Activated CD4-positive, CD25-positive, alpha-beta regulatory T cell treated with anti-CD3 and anti-CD28 coated beads, Interleukin-2, amount 50 U/mL, for 72 hours (primary cell): ENCODE results near the gene MOK.
A peak's percentile ranks its signal among the peaks of the same experiment; 100 is the strongest.
"Not testable (repeated sequence)": the region's sequence is repeated elsewhere in the genome, so short reads cannot be mapped to it uniquely, and the experiment has no call there.

Experiments
- DNase-seq: peaks from one replicate; pipeline ENCODE4 v3.0.0; 2021

The MOK gene

GRCh38 chr14:102240481-102240880, 64.5 kb downstream of the MOK start:
- not testable (repeated sequence) for DNase-seq

GRCh38 chr14:102239231-102239630, 65.7 kb downstream of the MOK start:
- no peak for DNase-seq

GRCh38 chr14:102238766-102239165, 66.2 kb downstream of the MOK start:
- no peak for DNase-seq

GRCh38 chr14:102238131-102238530, 66.8 kb downstream of the MOK start:
- DNase-seq = no peak

GRCh38 chr14:102236026-102236425, 68.9 kb downstream of the MOK start:
- DNase-seq = no peak

- peak; percentile 79 for DNase-seq
Measured at GRCh38 chr14:102235275-102235897, 69.6 kb downstream of the MOK start.

- no peak for DNase-seq
Measured at GRCh38 chr14:102234331-102235264, 70.4 kb downstream of the MOK start.

GRCh38 chr14:102233081-102233480, 71.9 kb downstream of the MOK start:
- no peak for DNase-seq

- DNase-seq = no peak
Measured at GRCh38 chr14:102232348-102232625, 72.7 kb downstream of the MOK start.

GRCh38 chr14:102231476-102232347, 73.3 kb downstream of the MOK start:
- no peak for DNase-seq

- DNase-seq = no peak
Measured at GRCh38 chr14:102230481-102231210, 74.3 kb downstream of the MOK start.

- no peak for DNase-seq
Measured at GRCh38 chr14:102229739-102230092, 75.2 kb downstream of the MOK start.

GRCh38 chr14:102229071-102229738, 75.8 kb downstream of the MOK start:
- no peak for DNase-seq

GRCh38 chr14:102227184-102227964, 77.6 kb downstream of the MOK start:
- no peak for DNase-seq

- no peak for DNase-seq
Measured at GRCh38 chr14:102226356-102227125, 78.4 kb downstream of the MOK start.

- no peak for DNase-seq
Measured at GRCh38 chr14:102225936-102226335, 79.0 kb downstream of the MOK start.

GRCh38 chr14:102225386-102225785, 79.6 kb downstream of the MOK start:
- no peak for DNase-seq

- no peak for DNase-seq
Measured at GRCh38 chr14:102223682-102224081, 81.3 kb downstream of the MOK start.

- no peak for DNase-seq
Measured at GRCh38 chr14:102222751-102223150, 82.2 kb downstream of the MOK start.

GRCh38 chr14:102222009-102222575, 82.9 kb downstream of the MOK start:
- DNase-seq = no peak
